Ishikawa (cell line): Measurements from ENCODE around the gene RNASE8.
A peak's percentile ranks its signal among the peaks of the same experiment; 100 is the strongest.

ENCODE experiments used
- CEBPB ChIP-seq: IDR thresholded peaks from 2 replicates; pipeline ENCODE4 v1.6.1; 2012
- CREB1 ChIP-seq: IDR thresholded peaks from 2 replicates; pipeline ENCODE4 v1.6.1; 2012; ENCODE audit warnings: low read depth
- EGR1 ChIP-seq: IDR thresholded peaks from 2 replicates; pipeline ENCODE4 v1.6.1; 2012
- EP300 ChIP-seq: IDR thresholded peaks from 2 replicates; pipeline ENCODE4 v1.6.1; 2012; ENCODE audit warnings: borderline replicate concordance
- FOXM1 ChIP-seq: IDR thresholded peaks from 2 replicates; pipeline ENCODE4 v1.6.1; 2012; ENCODE audit warnings: low read depth, borderline replicate concordance
- NFIC ChIP-seq: IDR thresholded peaks from 2 replicates; pipeline ENCODE4 v1.6.1; 2012
- RAD21 ChIP-seq: IDR thresholded peaks from 2 replicates; pipeline ENCODE4 v1.6.1; 2012; ENCODE audit warnings: low read depth
- TAF1 ChIP-seq: IDR thresholded peaks from 2 replicates; pipeline ENCODE4 v1.6.1; 2012; ENCODE audit warnings: low read depth, mild to moderate bottlenecking
- TCF12 ChIP-seq: IDR thresholded peaks from 2 replicates; pipeline ENCODE4 v1.6.1; 2012; ENCODE audit warnings: low read depth
- TEAD4 ChIP-seq: IDR thresholded peaks from 2 replicates; pipeline ENCODE4 v1.6.1; 2012
- YY1 ChIP-seq: IDR thresholded peaks from 2 replicates; pipeline ENCODE4 v1.6.1; 2012; ENCODE audit warnings: low read depth
- TF ChIP-seq, protein P1 (sequence below): IDR thresholded peaks from 2 replicates; pipeline ENCODE4 v1.6.1; 2012; ENCODE audit warnings: low read depth, mild to moderate bottlenecking
- TF ChIP-seq, protein P2 (sequence below): IDR thresholded peaks from 2 replicates; pipeline ENCODE4 v1.6.1; 2012
- TF ChIP-seq, protein P3 (sequence below): IDR thresholded peaks from 2 replicates; pipeline ENCODE4 v1.6.1; 2012

DNA sequence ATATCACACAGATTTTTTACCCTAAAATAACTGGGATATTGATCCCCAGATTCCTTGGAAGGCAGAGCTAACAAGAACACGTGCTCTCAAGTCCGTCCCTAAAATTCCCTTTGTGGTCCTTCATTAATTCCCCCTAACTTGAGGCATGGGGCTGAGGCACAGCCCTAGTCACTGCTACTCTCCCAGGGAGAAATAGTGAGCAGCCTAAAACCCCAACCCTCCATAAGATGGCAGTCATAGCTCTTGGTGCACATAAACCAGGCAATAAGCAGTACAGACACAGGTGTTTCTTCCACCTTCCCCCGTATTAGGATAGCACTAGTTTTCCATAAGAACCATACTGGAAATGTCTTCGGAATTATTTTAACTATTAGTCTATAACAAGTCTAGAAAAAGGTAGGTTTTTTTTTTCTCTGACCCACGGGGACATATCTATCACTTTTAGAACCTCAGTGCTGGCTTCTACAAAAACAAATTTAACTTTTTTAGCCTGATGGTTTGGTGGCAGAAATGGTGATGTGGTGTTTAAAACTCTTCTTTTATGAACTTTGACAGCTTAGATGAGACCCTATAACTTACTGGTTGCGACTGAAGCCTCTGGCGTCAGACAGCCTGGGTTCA lies 9.4 kb downstream of the RNASE8 start:
- no peak for TF ChIP-seq EGR1
- TF ChIP-seq TCF12, result no peak
- no peak for TF ChIP-seq CREB1
- peak; percentile 64 for TF ChIP-seq RAD21
- no peak for TF ChIP-seq EP300
- TF ChIP-seq, protein P1, sequence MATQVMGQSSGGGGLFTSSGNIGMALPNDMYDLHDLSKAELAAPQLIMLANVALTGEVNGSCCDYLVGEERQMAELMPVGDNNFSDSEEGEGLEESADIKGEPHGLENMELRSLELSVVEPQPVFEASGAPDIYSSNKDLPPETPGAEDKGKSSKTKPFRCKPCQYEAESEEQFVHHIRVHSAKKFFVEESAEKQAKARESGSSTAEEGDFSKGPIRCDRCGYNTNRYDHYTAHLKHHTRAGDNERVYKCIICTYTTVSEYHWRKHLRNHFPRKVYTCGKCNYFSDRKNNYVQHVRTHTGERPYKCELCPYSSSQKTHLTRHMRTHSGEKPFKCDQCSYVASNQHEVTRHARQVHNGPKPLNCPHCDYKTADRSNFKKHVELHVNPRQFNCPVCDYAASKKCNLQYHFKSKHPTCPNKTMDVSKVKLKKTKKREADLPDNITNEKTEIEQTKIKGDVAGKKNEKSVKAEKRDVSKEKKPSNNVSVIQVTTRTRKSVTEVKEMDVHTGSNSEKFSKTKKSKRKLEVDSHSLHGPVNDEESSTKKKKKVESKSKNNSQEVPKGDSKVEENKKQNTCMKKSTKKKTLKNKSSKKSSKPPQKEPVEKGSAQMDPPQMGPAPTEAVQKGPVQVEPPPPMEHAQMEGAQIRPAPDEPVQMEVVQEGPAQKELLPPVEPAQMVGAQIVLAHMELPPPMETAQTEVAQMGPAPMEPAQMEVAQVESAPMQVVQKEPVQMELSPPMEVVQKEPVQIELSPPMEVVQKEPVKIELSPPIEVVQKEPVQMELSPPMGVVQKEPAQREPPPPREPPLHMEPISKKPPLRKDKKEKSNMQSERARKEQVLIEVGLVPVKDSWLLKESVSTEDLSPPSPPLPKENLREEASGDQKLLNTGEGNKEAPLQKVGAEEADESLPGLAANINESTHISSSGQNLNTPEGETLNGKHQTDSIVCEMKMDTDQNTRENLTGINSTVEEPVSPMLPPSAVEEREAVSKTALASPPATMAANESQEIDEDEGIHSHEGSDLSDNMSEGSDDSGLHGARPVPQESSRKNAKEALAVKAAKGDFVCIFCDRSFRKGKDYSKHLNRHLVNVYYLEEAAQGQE, result no peak
- no peak for TF ChIP-seq TEAD4
- no peak for TF ChIP-seq YY1
- TF ChIP-seq CEBPB, result no peak
- TF ChIP-seq, protein P2, sequence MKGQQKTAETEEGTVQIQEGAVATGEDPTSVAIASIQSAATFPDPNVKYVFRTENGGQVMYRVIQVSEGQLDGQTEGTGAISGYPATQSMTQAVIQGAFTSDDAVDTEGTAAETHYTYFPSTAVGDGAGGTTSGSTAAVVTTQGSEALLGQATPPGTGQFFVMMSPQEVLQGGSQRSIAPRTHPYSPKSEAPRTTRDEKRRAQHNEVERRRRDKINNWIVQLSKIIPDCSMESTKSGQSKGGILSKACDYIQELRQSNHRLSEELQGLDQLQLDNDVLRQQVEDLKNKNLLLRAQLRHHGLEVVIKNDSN, result no peak
- no peak for TF ChIP-seq TAF1
- TF ChIP-seq, protein P3, sequence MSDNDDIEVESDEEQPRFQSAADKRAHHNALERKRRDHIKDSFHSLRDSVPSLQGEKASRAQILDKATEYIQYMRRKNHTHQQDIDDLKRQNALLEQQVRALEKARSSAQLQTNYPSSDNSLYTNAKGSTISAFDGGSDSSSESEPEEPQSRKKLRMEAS, result no peak
- no peak for TF ChIP-seq FOXM1
- TF ChIP-seq NFIC, result no peak
